IPS-18a (cell line): ENCODE data around the gene TTC28.
"Not testable (repeated sequence)": the region's sequence is repeated elsewhere in the genome, so short reads cannot be mapped to it uniquely, and the experiment has no call there.

Source experiments
- H3K27ac ChIP-seq: one replicate; pipeline ENCODE4 v1.5.1; 2013; ENCODE audit warnings: low read length
- H3K27me3 ChIP-seq: one replicate; pipeline ENCODE4 v1.6.1; 2013; ENCODE audit warnings: mild to moderate bottlenecking, low read length; ENCODE audit not compliant: control insufficient read depth, insufficient read depth
- H3K36me3 ChIP-seq: one replicate; pipeline ENCODE4 v1.6.1; 2013; ENCODE audit warnings: low read depth, low read length; ENCODE audit not compliant: control insufficient read depth
- H3K4me1 ChIP-seq: one replicate; pipeline ENCODE4 v1.6.1; 2013; ENCODE audit warnings: low read depth, low read length; ENCODE audit not compliant: control insufficient read depth
- H3K4me3 ChIP-seq: one replicate; pipeline ENCODE4 v1.5.1; 2013; ENCODE audit warnings: low read length
- H3K9ac ChIP-seq: one replicate; pipeline ENCODE4 v1.6.1; 2013; ENCODE audit warnings: mild to moderate bottlenecking, low read length, moderate library complexity
- H3K9me3 ChIP-seq: one replicate; pipeline ENCODE4 v1.6.1; 2013; ENCODE audit warnings: low read depth, low read length; ENCODE audit not compliant: control insufficient read depth

Gene TTC28

DNA sequence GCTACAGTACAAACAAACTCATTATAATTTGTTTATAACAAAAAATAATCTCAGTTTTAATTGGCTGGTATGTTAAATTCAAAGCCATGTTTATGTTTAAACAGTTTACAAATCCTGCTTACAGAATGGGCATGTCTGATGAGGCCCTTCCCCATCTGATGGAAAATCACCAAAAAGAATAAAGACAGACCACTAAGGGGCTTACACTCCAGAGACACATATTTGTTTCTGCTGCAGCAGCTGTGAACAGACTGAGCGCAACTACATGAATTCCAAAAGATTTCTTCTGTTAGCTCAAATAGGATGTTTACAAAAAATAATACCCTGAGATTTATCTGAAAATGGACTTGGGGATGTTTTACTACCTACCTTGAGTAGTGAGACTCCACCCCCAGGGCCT, 585.9 kb downstream of the TTC28 start:
- H3K27me3 ChIP-seq: no peaks in the 10 kb centered on the region
- H3K27ac ChIP-seq: no peak overlapping the region
- H3K36me3 ChIP-seq: no peaks in the 10 kb centered on the region
- H3K9ac ChIP-seq: no peak overlapping the region
- no peaks in the 10 kb centered on the region for H3K9me3 ChIP-seq
- no peak overlapping the region for H3K4me3 ChIP-seq
- no peaks in the 10 kb centered on the region for H3K4me1 ChIP-seq

DNA sequence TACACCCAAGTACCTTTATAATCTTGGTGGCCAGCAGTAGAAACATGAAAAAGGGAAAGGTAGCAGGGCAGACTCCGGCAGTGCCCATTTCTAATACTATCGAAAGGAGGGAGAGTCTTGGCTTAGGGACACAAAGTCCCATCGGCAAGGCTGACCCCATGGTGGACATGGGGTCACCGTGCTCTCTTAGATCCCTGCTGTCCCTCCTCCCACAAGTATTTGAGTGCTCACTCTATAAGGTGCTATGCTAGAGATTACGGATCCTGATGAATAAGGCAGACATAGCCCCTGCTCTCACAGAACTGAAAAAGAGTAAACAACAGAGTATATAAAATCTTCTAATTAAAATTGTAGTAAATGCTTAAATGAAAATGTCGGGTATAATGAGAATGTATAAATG, 588.2 kb downstream of the TTC28 start:
- Histone ChIP-seq H3K27me3 (no peaks in the 10 kb centered on the region), H3K9me3 (no peaks in the 10 kb centered on the region), H3K4me1 (no peaks in the 10 kb centered on the region), H3K36me3 (no peaks in the 10 kb centered on the region), H3K4me3 (no peak overlapping the region), H3K27ac (no peak overlapping the region), H3K9ac (no peak overlapping the region)

GRCh38 chr22:28089541-28089940, 590.1 kb downstream of the TTC28 start:
- not testable (repeated sequence) for H3K9ac ChIP-seq, H3K4me1 ChIP-seq, H3K36me3 ChIP-seq, H3K4me3 ChIP-seq, H3K9me3 ChIP-seq, H3K27me3 ChIP-seq, H3K27ac ChIP-seq

GRCh38 chr22:28077166-28077565, 602.5 kb downstream of the TTC28 start:
- no peak overlapping the region for H3K4me3 ChIP-seq
- H3K9ac ChIP-seq: no peak overlapping the region
- H3K27ac ChIP-seq: no peak overlapping the region
- H3K36me3 ChIP-seq: no peaks in the 10 kb centered on the region
- H3K27me3 ChIP-seq: no peaks in the 10 kb centered on the region
- H3K4me1 ChIP-seq: no peaks in the 10 kb centered on the region
- no peaks in the 10 kb centered on the region for H3K9me3 ChIP-seq

- no peaks in the 10 kb centered on the region for H3K27me3 ChIP-seq
- no peaks in the 10 kb centered on the region for H3K9me3 ChIP-seq
- H3K9ac ChIP-seq: no peak overlapping the region
- H3K4me3 ChIP-seq: no peak overlapping the region
- H3K36me3 ChIP-seq: no peaks in the 10 kb centered on the region
- H3K27ac ChIP-seq: no peak overlapping the region
- no peaks in the 10 kb centered on the region for H3K4me1 ChIP-seq
Measured at GRCh38 chr22:28075358-28075981, 604.2 kb downstream of the TTC28 start.

DNA sequence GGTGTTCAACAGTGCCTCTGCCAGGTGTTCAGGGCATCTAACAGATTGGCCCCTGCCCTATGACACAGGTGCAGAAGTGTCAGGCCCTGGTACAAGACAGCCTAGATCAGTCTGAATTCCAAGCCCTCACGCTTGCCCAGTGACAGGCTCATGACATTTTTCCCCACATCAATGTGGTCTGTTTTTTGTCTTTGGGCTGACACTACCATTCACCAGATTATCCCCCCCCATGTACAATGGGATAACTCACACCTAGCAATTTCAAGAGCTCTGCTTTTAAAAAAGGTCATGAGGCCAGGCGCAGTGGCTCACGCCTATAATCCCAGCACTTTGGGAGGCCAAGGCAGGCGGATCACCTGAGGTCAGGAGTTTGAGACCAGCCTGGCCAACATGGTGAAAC, 605.1 kb downstream of the TTC28 start:
- no peaks in the 10 kb centered on the region for H3K36me3 ChIP-seq
- no peak overlapping the region for H3K27ac ChIP-seq
- no peak overlapping the region for H3K9ac ChIP-seq
- H3K4me3 ChIP-seq: no peak overlapping the region
- no peaks in the 10 kb centered on the region for H3K4me1 ChIP-seq
- no peaks in the 10 kb centered on the region for H3K9me3 ChIP-seq
- H3K27me3 ChIP-seq: no peaks in the 10 kb centered on the region

DNA sequence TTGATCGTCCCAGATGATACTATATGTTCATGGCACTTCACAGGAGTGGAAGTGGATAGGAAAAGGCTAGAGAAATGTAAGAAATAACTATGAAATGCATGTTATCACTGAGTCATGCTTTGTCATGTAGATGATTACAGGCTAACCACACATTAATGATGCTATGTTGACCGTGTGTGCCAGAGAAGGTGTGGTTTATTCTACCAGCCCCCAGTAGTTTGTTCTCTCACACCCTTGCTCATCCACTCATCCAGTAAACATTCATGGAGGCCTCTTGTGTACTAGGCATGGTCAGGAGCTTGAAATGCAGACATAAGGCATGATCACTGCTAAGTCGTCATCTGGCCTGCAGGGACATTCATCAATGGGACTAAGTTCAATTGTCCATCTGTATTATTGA, 607.6 kb downstream of the TTC28 start:
- H3K9ac ChIP-seq: no peak overlapping the region

GRCh38 chr22:28068826-28069225, 610.8 kb downstream of the TTC28 start:
- Histone ChIP-seq H3K36me3 (no peaks in the 10 kb centered on the region), H3K27me3 (no peaks in the 10 kb centered on the region), H3K4me1 (no peaks in the 10 kb centered on the region), H3K4me3 (no peak overlapping the region), H3K27ac (no peak overlapping the region), H3K9ac (no peak overlapping the region), H3K9me3 (no peaks in the 10 kb centered on the region)

More for the DNA sequence above, 607.6 kb downstream of the TTC28 start:
- no peak overlapping the region for H3K27ac ChIP-seq
- H3K4me1 ChIP-seq: no peaks in the 10 kb centered on the region
- H3K9me3 ChIP-seq: no peaks in the 10 kb centered on the region
- no peaks in the 10 kb centered on the region for H3K27me3 ChIP-seq
- H3K36me3 ChIP-seq: no peaks in the 10 kb centered on the region
- H3K4me3 ChIP-seq: no peak overlapping the region

DNA sequence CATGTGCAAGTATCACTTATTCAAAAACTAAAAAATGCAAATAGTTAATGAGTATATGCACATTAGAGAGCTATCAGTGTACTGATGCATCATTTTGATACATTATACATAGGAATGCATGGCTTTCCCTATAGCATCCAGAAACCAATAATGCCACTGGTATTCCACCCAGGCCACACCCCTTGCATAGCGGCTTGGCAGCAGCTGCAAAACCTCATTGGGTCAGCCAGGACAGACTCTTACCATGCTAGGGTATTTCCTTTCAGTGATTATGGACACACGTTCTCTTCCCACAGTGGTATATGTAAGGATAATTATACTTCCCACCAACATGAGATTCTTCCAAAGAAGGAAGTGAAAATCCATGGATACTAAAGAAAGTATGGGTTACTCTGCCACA, 614.7 kb downstream of the TTC28 start:
- no peak overlapping the region for H3K4me3 ChIP-seq
- no peaks in the 10 kb centered on the region for H3K36me3 ChIP-seq
- H3K4me1 ChIP-seq: no peaks in the 10 kb centered on the region
- no peak overlapping the region for H3K27ac ChIP-seq
- H3K27me3 ChIP-seq: no peaks in the 10 kb centered on the region
- H3K9ac ChIP-seq: no peak overlapping the region
- no peaks in the 10 kb centered on the region for H3K9me3 ChIP-seq

DNA sequence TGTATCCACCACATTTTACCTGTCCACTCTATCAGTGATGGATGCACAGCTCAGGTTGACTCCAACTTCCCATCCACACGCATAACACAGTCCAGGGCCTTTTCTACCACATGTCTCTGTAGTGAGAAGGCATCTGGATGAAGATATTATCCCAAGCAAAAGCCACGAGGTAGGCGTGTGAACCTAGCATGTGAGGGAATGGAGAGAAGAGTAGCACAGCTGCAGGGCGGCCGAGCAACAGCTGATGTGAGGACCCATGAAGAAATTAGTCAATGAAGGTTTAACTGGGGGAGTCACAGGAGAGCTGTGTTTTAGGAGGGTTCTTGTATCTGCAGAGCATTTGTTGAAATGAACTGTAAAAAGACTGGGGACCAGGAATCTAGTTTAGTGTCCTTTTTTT, 616.0 kb downstream of the TTC28 start:
- H3K9ac ChIP-seq: no peak overlapping the region
- H3K4me3 ChIP-seq: no peak overlapping the region
- H3K27me3 ChIP-seq: no peaks in the 10 kb centered on the region
- no peaks in the 10 kb centered on the region for H3K36me3 ChIP-seq
- H3K9me3 ChIP-seq: no peaks in the 10 kb centered on the region
- no peak overlapping the region for H3K27ac ChIP-seq
- no peaks in the 10 kb centered on the region for H3K4me1 ChIP-seq

- H3K4me3 ChIP-seq, H3K27me3 ChIP-seq, H3K27ac ChIP-seq, H3K36me3 ChIP-seq, H3K9me3 ChIP-seq, H3K4me1 ChIP-seq, H3K9ac ChIP-seq: not testable (repeated sequence)
Measured at GRCh38 chr22:28060594-28060993, 619.0 kb downstream of the TTC28 start.

- Histone ChIP-seq H3K4me1 (no peaks in the 10 kb centered on the region), H3K27ac (no peak overlapping the region), H3K27me3 (no peaks in the 10 kb centered on the region), H3K9me3 (no peaks in the 10 kb centered on the region), H3K36me3 (no peaks in the 10 kb centered on the region), H3K9ac (no peak overlapping the region), H3K4me3 (no peak overlapping the region)
Measured at GRCh38 chr22:28058036-28058435, 621.6 kb downstream of the TTC28 start.
